IPS-18a (cell line): ENCODE data around the gene STRA6.

Experiments
- H3K27ac ChIP-seq: one replicate; pipeline ENCODE4 v1.5.1; 2013; ENCODE audit warnings: low read length
- H3K27me3 ChIP-seq: one replicate; pipeline ENCODE4 v1.6.1; 2013; ENCODE audit warnings: mild to moderate bottlenecking, low read length; ENCODE audit not compliant: control insufficient read depth, insufficient read depth
- H3K36me3 ChIP-seq: one replicate; pipeline ENCODE4 v1.6.1; 2013; ENCODE audit warnings: low read depth, low read length; ENCODE audit not compliant: control insufficient read depth
- H3K4me1 ChIP-seq: one replicate; pipeline ENCODE4 v1.6.1; 2013; ENCODE audit warnings: low read depth, low read length; ENCODE audit not compliant: control insufficient read depth
- H3K4me3 ChIP-seq: one replicate; pipeline ENCODE4 v1.5.1; 2013; ENCODE audit warnings: low read length
- H3K9ac ChIP-seq: one replicate; pipeline ENCODE4 v1.6.1; 2013; ENCODE audit warnings: mild to moderate bottlenecking, low read length, moderate library complexity
- H3K9me3 ChIP-seq: one replicate; pipeline ENCODE4 v1.6.1; 2013; ENCODE audit warnings: low read depth, low read length; ENCODE audit not compliant: control insufficient read depth

Gene STRA6

DNA sequence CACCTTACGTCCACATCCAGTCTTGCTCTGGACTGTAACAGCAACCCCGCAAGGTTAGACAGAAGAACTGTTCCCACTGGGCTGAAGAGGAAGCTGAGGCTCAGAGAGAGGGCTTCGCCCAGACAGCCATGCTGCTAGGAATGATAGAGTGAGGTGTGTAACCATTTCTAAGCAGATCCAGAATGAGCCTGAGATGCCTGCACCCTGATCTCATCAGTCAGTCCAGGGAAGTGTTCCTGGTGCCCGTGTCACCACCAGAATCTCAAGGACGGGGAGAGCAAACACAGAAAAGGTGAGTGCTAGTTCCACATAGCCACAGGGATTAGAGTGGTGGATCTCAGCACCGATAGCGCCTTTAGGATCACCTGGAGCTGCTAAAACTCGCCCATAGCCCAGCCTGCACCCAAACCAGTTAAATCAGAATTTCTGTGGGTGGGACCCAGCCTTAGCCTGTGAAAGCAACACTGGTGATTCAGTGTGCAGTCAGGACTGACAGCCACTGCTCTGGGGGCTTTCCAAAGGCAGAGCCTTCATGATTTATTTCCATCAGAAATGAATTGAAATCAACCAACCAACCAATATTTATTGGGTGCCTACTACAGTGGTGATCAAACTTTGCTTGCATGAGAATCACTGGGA lies 16.8 kb downstream of the STRA6 start:
- Histone ChIP-seq H3K4me1 (no peaks in the 10 kb centered on the region), H3K27ac (no peak overlapping the region), H3K9me3 (no peaks in the 10 kb centered on the region), H3K9ac (no peak overlapping the region), H3K36me3 (no peaks in the 10 kb centered on the region), H3K4me3 (no peak overlapping the region), H3K27me3 (no peaks in the 10 kb centered on the region)

DNA sequence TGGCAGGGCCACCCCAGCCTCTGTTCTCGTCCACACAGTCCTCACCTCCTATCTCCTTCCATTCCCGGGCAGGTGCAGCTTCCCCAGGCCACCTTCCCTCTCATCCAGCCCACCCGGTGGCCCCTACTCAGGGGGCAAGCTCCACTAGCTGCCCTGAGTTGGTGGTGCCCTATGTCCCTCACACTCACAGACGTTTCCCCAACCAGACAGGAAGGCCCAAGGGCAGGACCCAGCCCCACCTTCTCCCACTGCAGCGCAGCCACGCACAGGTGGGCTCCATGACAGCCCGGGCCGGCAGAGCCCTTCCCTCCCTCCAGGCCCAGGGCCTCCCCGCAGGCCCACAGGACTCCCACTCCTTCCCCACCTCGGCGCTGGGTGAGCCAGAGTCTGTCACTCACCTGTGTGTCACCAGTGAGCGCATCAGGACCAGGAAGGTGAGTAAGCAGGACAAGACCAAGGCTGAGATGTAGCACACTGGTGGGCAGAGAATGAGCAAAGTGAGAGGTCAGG lies 17.9 kb downstream of the STRA6 start:
- no peaks in the 10 kb centered on the region for H3K27me3 ChIP-seq
- H3K9ac ChIP-seq = no peak overlapping the region
- H3K27ac ChIP-seq = no peak overlapping the region
- no peak overlapping the region for H3K4me3 ChIP-seq
- H3K36me3 ChIP-seq = no peaks in the 10 kb centered on the region
- no peaks in the 10 kb centered on the region for H3K4me1 ChIP-seq
- H3K9me3 ChIP-seq = no peaks in the 10 kb centered on the region

DNA sequence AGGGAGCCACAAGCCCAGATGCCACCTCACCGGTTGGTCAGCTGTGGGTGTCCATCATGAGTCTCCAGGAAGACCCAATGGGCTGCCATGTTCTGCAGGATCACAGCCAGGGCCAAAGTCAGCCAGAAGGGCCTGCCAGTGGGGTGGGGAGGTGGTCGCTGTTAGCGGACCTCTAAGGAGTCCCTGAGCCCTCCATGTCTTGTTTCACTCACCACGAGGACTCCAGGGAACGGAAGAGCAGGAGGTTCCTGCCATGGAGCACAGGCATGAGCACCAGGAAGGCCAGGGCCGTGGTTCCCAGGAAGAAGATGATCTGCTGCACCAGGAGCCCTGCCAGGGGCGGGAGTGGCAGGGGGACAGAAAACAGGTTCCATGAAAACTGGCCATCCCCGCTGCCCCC lies 20.5 kb downstream of the STRA6 start:
- no peak overlapping the region for H3K4me3 ChIP-seq
- H3K36me3 ChIP-seq = no peaks in the 10 kb centered on the region
- no peaks in the 10 kb centered on the region for H3K9me3 ChIP-seq
- H3K27me3 ChIP-seq = no peaks in the 10 kb centered on the region
- no peak overlapping the region for H3K9ac ChIP-seq
- H3K4me1 ChIP-seq = no peaks in the 10 kb centered on the region
- H3K27ac ChIP-seq = no peak overlapping the region

DNA sequence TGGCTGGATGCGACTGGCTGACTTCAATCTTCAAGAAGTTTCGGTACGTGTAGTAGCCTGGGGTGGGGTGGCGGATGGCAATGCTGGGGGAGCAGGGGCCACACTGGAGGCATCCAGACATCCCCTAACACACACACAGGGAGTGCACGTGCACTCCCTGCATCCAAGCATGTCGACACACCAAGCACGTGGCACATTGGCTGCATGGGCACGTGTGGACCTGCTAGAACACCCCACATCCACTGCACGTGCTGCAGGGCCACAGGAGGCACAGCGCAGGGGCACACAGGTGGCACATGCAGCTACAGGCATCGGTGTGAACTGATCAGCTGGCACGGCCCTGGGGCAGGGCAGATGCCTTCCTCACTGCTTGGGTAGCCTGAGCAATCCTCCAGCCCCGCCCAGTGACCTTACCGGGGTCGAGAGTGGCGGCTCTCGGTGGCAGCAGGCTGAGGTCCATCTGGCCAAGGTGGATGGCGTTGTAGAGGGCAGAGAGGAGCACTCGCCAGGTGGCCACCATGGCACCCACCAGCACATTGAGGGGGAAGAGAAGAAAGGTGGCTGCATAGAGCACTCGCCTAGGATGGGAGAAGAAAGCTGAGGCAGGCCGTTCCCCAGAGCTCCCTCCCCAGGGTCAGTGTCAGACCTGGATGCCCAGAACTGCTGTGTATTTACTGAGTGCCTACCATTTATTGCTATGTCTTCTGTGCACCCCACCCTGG lies 21.5 kb downstream of the STRA6 start:
- Histone ChIP-seq H3K9ac (no peak overlapping the region), H3K9me3 (no peaks in the 10 kb centered on the region), H3K36me3 (no peaks in the 10 kb centered on the region), H3K27me3 (no peaks in the 10 kb centered on the region), H3K27ac (no peak overlapping the region), H3K4me3 (no peak overlapping the region), H3K4me1 (peaks cover 2% of the 10 kb centered on the region)

DNA sequence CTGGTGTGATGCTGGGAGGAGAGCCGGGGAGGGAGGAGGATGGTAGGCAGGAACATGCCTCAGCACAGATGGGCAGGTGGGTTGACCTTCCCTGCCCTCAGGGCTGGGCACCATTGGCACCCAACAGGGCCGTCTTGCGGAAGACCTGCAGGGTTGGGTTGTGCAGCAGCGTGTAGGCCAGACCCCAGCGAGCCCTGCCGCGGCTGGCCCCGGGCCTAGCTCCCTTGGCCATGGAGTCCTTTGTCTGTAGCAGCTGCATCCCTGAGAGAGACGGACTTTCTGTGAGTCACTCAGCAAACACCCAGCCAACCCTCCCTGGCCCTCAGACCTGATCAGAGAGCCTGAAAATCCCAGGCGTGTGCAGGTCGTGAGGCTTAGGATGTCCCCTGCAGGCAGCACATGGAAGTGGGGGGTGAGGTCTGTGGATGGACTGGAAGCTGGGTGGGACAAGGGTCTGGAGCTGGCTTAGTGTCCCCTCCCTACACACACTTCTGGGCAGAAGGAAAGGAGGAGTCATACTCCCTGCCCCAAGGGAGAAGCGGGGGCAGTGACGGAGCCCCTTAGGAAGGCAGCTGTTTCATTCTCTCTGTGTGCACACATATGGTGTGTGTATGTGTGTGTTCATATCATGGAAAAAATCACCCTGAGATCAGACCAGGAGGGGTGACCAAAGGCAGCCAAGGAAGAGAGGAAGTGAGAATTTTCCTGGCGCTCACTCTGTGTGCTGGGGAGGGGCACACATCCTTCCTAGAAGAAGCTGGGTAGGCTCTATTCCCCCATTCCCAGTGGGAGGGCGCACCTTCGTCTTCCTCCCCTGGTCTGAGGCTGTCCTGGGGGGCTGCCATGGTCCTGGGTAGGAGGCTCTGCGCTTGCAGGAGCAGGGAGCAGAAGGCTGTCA lies 22.4 kb downstream of the STRA6 start:
- Histone ChIP-seq H3K9ac (no peak overlapping the region), H3K36me3 (no peaks in the 10 kb centered on the region), H3K9me3 (no peaks in the 10 kb centered on the region), H3K4me3 (no peak overlapping the region), H3K4me1 (peaks cover 2% of the 10 kb centered on the region), H3K27me3 (no peaks in the 10 kb centered on the region), H3K27ac (no peak overlapping the region)

DNA sequence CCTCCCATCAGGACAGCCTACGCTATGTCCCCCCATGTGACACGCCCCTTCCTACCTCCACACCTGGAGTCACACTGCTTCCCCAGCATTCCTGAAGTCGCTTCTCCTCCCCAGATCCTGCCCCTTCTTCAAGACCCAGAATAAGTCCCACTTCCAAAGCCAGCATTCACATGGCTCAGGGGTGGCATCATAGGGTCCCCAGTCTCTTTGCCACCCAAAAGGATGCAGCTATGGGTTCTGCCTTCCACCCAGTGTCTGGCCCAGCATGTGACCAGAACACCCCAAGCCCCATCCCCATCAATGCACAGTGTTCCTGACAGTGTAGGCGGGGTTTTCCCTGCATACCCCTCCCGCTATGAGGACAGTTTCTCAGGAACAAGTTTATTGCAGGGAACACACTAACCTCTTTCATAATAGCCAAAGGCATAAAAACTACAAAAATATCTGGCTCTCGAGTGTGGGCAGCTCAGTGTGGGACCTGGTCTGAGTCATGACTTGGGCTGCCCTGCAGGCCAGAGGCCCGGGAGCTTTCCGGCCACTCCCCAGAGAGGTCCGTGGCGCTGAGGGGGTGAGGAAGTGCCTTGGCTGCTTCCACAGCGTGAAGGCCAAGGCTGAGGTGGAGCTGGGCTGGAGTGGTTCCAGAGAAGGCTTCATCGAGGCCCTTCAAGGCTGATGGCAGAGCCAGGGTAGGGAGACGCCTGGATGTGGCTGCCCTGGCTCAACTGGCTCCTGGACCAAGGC lies 23.3 kb downstream of the STRA6 start:
- Histone ChIP-seq H3K9ac (no peak overlapping the region), H3K27me3 (no peaks in the 10 kb centered on the region), H3K4me1 (peaks cover 2% of the 10 kb centered on the region), H3K4me3 (no peak overlapping the region), H3K27ac (no peak overlapping the region), H3K36me3 (no peaks in the 10 kb centered on the region), H3K9me3 (no peaks in the 10 kb centered on the region)

DNA sequence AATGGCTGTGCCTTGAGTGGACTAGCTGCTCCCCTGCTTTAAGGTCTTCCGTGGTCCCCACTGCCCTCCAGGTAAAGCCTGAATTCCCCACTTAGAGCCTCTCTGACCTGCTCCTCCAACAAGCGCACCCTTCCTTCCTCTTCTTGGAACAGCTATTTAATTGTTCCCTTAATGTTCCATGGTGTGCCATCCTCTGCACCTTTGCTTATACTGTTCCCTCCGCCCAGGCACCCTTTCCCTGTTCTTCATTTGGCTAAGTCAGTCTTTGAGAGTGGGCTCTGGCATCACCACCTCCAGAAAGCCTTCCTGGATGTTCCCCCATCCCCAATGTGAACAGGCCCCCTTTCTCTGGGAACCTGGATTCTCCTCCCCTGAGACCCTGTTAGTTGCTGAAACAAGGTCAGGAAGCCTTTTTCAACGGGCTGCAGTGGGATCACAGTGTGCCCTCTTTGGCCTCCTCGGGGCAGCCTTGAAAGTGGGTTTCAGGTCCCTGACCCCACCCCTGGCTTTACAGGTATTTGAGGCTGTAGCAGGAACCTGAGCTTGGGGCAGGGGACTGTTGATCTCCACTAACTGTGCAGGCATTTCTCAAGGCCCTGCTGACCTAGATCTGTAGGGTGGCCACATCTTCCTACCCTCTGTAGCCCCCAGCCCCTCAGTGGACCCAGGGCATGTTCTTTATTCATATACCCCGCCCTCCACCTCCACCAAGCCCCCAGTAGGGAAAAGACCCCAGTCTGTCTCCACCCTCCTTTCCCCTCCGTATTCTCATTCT lies 24.1 kb downstream of the STRA6 start:
- H3K27ac ChIP-seq = no peak overlapping the region
- no peaks in the 10 kb centered on the region for H3K27me3 ChIP-seq
- H3K36me3 ChIP-seq = no peaks in the 10 kb centered on the region
- peaks cover 3% of the 10 kb centered on the region for H3K4me1 ChIP-seq
- H3K9me3 ChIP-seq = no peaks in the 10 kb centered on the region
- H3K4me3 ChIP-seq = no peak overlapping the region
- no peak overlapping the region for H3K9ac ChIP-seq

DNA sequence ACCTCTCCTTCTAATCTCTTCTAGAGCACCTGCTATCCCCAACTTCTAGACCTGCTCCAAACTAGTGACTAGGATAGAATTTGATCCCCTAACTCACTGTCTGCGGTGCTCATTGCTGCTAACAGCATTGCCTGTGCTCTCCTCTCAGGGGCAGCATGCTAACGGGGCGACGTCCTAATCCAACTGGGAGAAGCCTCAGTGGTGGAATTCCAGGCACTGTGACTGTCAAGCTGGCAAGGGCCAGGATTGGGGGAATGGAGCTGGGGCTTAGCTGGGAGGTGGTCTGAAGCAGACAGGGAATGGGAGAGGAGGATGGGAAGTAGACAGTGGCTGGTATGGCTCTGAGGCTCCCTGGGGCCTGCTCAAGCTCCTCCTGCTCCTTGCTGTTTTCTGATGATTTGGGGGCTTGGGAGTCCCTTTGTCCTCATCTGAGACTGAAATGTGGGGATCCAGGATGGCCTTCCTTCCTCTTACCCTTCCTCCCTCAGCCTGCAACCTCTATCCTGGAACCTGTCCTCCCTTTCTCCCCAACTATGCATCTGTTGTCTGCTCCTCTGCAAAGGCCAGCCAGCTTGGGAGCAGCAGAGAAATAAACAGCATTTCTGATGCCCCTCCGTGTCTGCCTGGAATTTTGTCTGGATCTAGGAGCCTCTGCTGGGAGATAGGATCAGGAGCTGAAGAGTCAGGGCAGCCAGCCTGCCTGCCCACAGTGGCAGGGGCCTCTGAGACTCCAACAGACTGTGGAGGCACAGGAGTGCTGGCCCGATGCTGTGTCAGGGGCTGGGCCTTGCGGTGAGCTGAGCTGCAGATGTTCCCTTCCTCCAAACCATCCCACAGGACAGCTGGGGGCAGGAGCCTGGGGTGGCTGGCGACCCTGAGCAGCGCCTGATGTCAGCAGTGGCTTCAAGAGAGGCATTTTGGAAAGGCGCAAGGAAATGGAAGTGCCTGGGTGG lies 26.0 kb downstream of the STRA6 start:
- H3K27me3 ChIP-seq = no peaks in the 10 kb centered on the region
- no peak overlapping the region for H3K9ac ChIP-seq
- no peak overlapping the region for H3K4me3 ChIP-seq
- no peaks in the 10 kb centered on the region for H3K9me3 ChIP-seq
- peaks cover 13% of the 10 kb centered on the region for H3K4me1 ChIP-seq
- no peak overlapping the region for H3K27ac ChIP-seq
- no peaks in the 10 kb centered on the region for H3K36me3 ChIP-seq

DNA sequence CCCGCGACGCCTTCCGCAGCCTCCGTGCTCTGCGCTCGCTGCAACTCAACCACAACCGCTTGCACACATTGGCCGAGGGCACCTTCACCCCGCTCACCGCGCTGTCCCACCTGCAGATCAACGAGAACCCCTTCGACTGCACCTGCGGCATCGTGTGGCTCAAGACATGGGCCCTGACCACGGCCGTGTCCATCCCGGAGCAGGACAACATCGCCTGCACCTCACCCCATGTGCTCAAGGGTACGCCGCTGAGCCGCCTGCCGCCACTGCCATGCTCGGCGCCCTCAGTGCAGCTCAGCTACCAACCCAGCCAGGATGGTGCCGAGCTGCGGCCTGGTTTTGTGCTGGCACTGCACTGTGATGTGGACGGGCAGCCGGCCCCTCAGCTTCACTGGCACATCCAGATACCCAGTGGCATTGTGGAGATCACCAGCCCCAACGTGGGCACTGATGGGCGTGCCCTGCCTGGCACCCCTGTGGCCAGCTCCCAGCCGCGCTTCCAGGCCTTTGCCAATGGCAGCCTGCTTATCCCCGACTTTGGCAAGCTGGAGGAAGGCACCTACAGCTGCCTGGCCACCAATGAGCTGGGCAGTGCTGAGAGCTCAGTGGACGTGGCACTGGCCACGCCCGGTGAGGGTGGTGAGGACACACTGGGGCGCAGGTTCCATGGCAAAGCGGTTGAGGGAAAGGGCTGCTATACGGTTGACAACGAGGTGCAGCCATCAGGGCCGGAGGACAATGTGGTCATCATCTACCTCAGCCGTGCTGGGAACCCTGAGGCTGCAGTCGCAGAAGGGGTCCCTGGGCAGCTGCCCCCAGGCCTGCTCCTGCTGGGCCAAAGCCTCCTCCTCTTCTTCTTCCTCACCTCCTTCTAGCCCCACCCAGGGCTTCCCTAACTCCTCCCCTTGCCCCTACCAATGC lies 27.1 kb downstream of the STRA6 start:
- Histone ChIP-seq H3K36me3 (no peaks in the 10 kb centered on the region), H3K9me3 (no peaks in the 10 kb centered on the region), H3K27ac (no peak overlapping the region), H3K4me3 (no peak overlapping the region), H3K4me1 (peaks cover 13% of the 10 kb centered on the region), H3K27me3 (no peaks in the 10 kb centered on the region), H3K9ac (no peak overlapping the region)
